SU-DHL-6 (cell line): Measurements from ENCODE around the gene BCAS1.

Experiments
- EZH2phosphoT487 ChIP-seq: fragments of 200-600 bp; sonication (generic), shearing (Covaris generic); conservative IDR thresholded peaks from 2 replicates; pipeline ENCODE4 v1.6.1; 2018; ENCODE audit warnings: mild to moderate bottlenecking, antibody characterized with exemption, low read length, moderate library complexity, mixed read lengths
- TF ChIP-seq, protein P1 (sequence below): fragments of 200-600 bp; sonication (generic); IDR thresholded peaks from one replicate; pipeline ENCODE4 v1.5.1; 2017; ENCODE audit warnings: antibody characterized with exemption, mild to moderate bottlenecking, low read length, moderate library complexity; ENCODE audit not compliant: insufficient read depth, poor library complexity, severe bottlenecking

DNA sequence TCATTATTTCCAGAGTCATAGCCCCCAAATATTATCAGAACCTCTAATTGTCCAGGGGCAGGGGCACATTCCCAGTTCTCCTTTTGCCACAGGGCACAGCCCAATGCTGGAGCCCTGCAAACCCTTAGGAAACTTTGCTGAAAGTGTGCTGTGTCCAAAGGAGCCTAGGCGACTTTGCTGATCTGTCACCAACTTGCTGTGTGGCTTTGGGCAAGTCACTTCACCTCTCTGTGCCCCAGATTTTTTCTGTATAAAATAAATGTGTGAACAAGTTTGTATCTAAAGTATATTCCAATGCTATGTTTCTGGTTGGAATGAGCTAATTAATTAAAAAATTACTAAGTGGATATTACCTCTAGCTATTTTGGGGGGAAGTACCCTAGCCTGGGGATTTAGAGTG, 25.4 kb upstream of the BCAS1 start:
- no peak for TF ChIP-seq EZH2phosphoT487
- TF ChIP-seq, protein P1, sequence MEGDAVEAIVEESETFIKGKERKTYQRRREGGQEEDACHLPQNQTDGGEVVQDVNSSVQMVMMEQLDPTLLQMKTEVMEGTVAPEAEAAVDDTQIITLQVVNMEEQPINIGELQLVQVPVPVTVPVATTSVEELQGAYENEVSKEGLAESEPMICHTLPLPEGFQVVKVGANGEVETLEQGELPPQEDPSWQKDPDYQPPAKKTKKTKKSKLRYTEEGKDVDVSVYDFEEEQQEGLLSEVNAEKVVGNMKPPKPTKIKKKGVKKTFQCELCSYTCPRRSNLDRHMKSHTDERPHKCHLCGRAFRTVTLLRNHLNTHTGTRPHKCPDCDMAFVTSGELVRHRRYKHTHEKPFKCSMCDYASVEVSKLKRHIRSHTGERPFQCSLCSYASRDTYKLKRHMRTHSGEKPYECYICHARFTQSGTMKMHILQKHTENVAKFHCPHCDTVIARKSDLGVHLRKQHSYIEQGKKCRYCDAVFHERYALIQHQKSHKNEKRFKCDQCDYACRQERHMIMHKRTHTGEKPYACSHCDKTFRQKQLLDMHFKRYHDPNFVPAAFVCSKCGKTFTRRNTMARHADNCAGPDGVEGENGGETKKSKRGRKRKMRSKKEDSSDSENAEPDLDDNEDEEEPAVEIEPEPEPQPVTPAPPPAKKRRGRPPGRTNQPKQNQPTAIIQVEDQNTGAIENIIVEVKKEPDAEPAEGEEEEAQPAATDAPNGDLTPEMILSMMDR = no peak
